H1 (cell line): ENCODE data around the gene HHAT. TPM values are rescaled to one million over a fixed set of nuclear protein-coding genes. Genes with fewer than 3 reads are reported as not detected.
"Not testable (repeated sequence)": the region's sequence is repeated elsewhere in the genome, so short reads cannot be mapped to it uniquely, and the experiment has no call there.

Experiments used
- CTCF ChIA-PET: fragments of 300-600 bp; sonication (Branson Sonifier 250); formaldehyde crosslinking; loops from one replicate; lab custom pipeline; 2021; ENCODE audit not compliant: partially characterized antibody; lab: Charles Lee
- POLR2A ChIA-PET: fragments of 300-600 bp; sonication (Branson Sonifier 250); formaldehyde crosslinking; loops from one replicate; lab custom pipeline; 2021; ENCODE audit warnings: inconsistent platforms; ENCODE audit not compliant: partially characterized antibody; lab: Charles Lee
- DNase-seq, 2 experiments: peaks; one replicate each; pipeline versions ENCODE4 v3.0.0 to v3.0.0-alpha.2; 2010 to 2022; ENCODE audit warnings: low spot score in 2 of 2, low read depth in 1 of 2, mixed read lengths in 1 of 2
- FAIRE-seq: peaks from 2 replicates; lab custom pipeline; 2011; peaks lifted over from hg19 to GRCh38; lab: Jason Lieb, UNC
- H2AFZ ChIP-seq: 2 replicates; pipeline ENCODE4 v1.8.1; 2012; ENCODE audit warnings: low read length, inconsistent platforms
- H2AK5ac ChIP-seq: 2 replicates; pipeline ENCODE4 v1.6.1; 2013; ENCODE audit warnings: low read depth, low read length
- H2BK120ac ChIP-seq: replicated peaks from 2 replicates; pipeline ENCODE3; 2013; ENCODE audit warnings: low read depth, low read length, inconsistent platforms
- H2BK12ac ChIP-seq: 2 replicates; pipeline ENCODE4 v1.6.1; 2013; ENCODE audit warnings: low read depth, low read length
- H2BK15ac ChIP-seq: 2 replicates; pipeline ENCODE4 v1.6.1; 2013; ENCODE audit warnings: low read length
- H2BK20ac ChIP-seq: 2 replicates; pipeline ENCODE4 v1.6.1; 2013; ENCODE audit warnings: low read length
- H2BK5ac ChIP-seq: 2 replicates; pipeline ENCODE4 v1.6.1; 2013; ENCODE audit warnings: low read depth, low read length
- H3K14ac ChIP-seq: 2 replicates; pipeline ENCODE4 v1.6.1; 2013; ENCODE audit warnings: inconsistent platforms; ENCODE audit not compliant: insufficient read length
- H3K18ac ChIP-seq: 2 replicates; pipeline ENCODE4 v1.6.1; 2013; ENCODE audit warnings: low read length; ENCODE audit errors: extremely low read depth
- H3K23ac ChIP-seq: 2 replicates; pipeline ENCODE4 v1.6.1; 2013; ENCODE audit warnings: inconsistent platforms; ENCODE audit not compliant: insufficient read length
- H3K23me2 ChIP-seq: 2 replicates; pipeline ENCODE4 v1.6.1; 2013; ENCODE audit warnings: low read depth, low read length
- H3K27ac ChIP-seq: 2 replicates; pipeline ENCODE4 v1.6.1; 2011; ENCODE audit warnings: low read depth, low read length, inconsistent platforms
- H3K27me3 ChIP-seq, 4 experiments: replicated peaks in 1 of 4; 1 replicate in 1 of 4; 2 replicates in 3 of 4; pipeline versions ENCODE4 v1.6.1 to v1.8.1; 2011 to 2013; ENCODE audit warnings: low read length in 3 of 4, mild to moderate bottlenecking in 3 of 4, inconsistent platforms in 2 of 4, mixed read lengths in 2 of 4, moderate library complexity in 1 of 4; ENCODE audit not compliant: control insufficient read depth in 3 of 4, insufficient read depth in 3 of 4; ENCODE audit errors: extremely low read depth in 1 of 4
- H3K36me3 ChIP-seq, 4 experiments: 2 replicates each; pipeline versions ENCODE4 v1.6.1 to v1.8.1; 2011 to 2013; ENCODE audit warnings: mild to moderate bottlenecking in 4 of 4, low read length in 3 of 4, moderate library complexity in 2 of 4, control low read depth in 1 of 4, inconsistent platforms in 1 of 4; ENCODE audit not compliant: insufficient read depth in 4 of 4, control insufficient read depth in 2 of 4
- H3K4ac ChIP-seq: replicated peaks from 2 replicates; pipeline ENCODE3; 2013; ENCODE audit warnings: low read length, low read depth, mixed read lengths, inconsistent platforms; ENCODE audit not compliant: insufficient read length
- H3K4me1 ChIP-seq, 4 experiments: replicated peaks in 1 of 4; 1 replicate in 1 of 4; 2 replicates in 3 of 4; pipeline versions ENCODE4 v1.6.1 to v1.8.1; 2011 to 2013; ENCODE audit warnings: low read length in 3 of 4, inconsistent platforms in 2 of 4, mixed read lengths in 1 of 4; ENCODE audit not compliant: insufficient read depth in 4 of 4, control insufficient read depth in 3 of 4
- H3K4me2 ChIP-seq, 2 experiments: 2 replicates each; pipeline versions ENCODE4 v1.6.1 to v1.8.1; 2011 to 2013; ENCODE audit warnings: low read depth in 2 of 2, low read length in 2 of 2, control low read depth in 1 of 2, inconsistent platforms in 1 of 2, mild to moderate bottlenecking in 1 of 2; ENCODE audit not compliant: insufficient read depth in 1 of 2
- H3K4me3 ChIP-seq, 4 experiments: fragments of 200-600, 300-600 bp in 1 of 4; sonication (generic), shearing (Covaris generic), sonication (Bioruptor Twin) in 1 of 4; 2 replicates each; pipeline versions ENCODE4 v1.5.1 to v1.8.1; 2011 to 2016; ENCODE audit warnings: low read length in 4 of 4, low read depth in 3 of 4, control low read depth in 2 of 4, inconsistent platforms in 2 of 4, mild to moderate bottlenecking in 2 of 4, mixed read lengths in 1 of 4, moderate library complexity in 1 of 4; ENCODE audit not compliant: insufficient read depth in 2 of 4; ENCODE audit errors: extremely low read depth in 1 of 4
- H3K56ac ChIP-seq: replicated peaks from 2 replicates; pipeline ENCODE3; 2013; ENCODE audit warnings: low read depth, mild to moderate bottlenecking, mixed read lengths, low read length, inconsistent platforms; ENCODE audit not compliant: insufficient read length
- H3K79me1 ChIP-seq: 2 replicates; pipeline ENCODE4 v1.6.1; 2013; ENCODE audit warnings: low read depth, low read length, control low read depth
- H3K79me2 ChIP-seq, 2 experiments: 2 replicates each; pipeline versions ENCODE4 v1.6.1 to v1.8.1; 2012 to 2013; ENCODE audit warnings: low read length in 2 of 2, mild to moderate bottlenecking in 2 of 2, inconsistent platforms in 1 of 2; ENCODE audit not compliant: insufficient read depth in 2 of 2, control insufficient read depth in 1 of 2
- H3K9ac ChIP-seq, 4 experiments: replicated peaks in 1 of 4; 1 replicate in 1 of 4; 2 replicates in 3 of 4; pipeline versions ENCODE4 v1.6.1 to v1.8.1; 2011 to 2013; ENCODE audit warnings: low read depth in 3 of 4, low read length in 3 of 4, control low read depth in 2 of 4, mild to moderate bottlenecking in 2 of 4, moderate library complexity in 2 of 4, inconsistent platforms in 1 of 4; ENCODE audit errors: extremely low read depth in 1 of 4
- H3K9me3 ChIP-seq, 2 experiments: 2 replicates each; pipeline versions ENCODE4 v1.6.1 to v1.8.1; 2012 to 2013; ENCODE audit warnings: mild to moderate bottlenecking in 2 of 2, moderate library complexity in 2 of 2, control low read depth in 1 of 2, inconsistent platforms in 1 of 2, low read depth in 1 of 2, low read length in 1 of 2, mixed read lengths in 1 of 2; ENCODE audit not compliant: insufficient read depth in 2 of 2
- H4K20me1 ChIP-seq, 2 experiments: replicated peaks in 1 of 2; 2 replicates each; pipeline versions ENCODE3 to v1.8.1; 2011 to 2013; ENCODE audit warnings: inconsistent platforms in 2 of 2, low read length in 2 of 2, mild to moderate bottlenecking in 1 of 2; ENCODE audit not compliant: insufficient read depth in 2 of 2, control insufficient read depth in 1 of 2
- H4K5ac ChIP-seq: 2 replicates; pipeline ENCODE4 v1.6.1; 2013; ENCODE audit warnings: low read length, low read depth, mixed read lengths, inconsistent platforms; ENCODE audit not compliant: insufficient read length
- H4K8ac ChIP-seq: 2 replicates; pipeline ENCODE4 v1.8.0; 2013; ENCODE audit warnings: mild to moderate bottlenecking, moderate library complexity, low read length, inconsistent platforms; ENCODE audit not compliant: insufficient read depth; ENCODE audit errors: extremely low read depth
- H4K91ac ChIP-seq: replicated peaks from 2 replicates; pipeline ENCODE3; 2013; ENCODE audit warnings: low read length, mixed read lengths, inconsistent platforms; ENCODE audit not compliant: insufficient read length
- WGBS, 2 experiments: shearing (Covaris generic) in 1 of 2; methylation state at CpG; one replicate each; pipeline versions ENCODE4 v1.1.6 to v1.1.7; 2013 to 2015; ENCODE audit warnings: low lambda C conversion rate in 2 of 2, mixed read lengths in 2 of 2, inconsistent platforms in 1 of 2, low coverage in 1 of 2, missing lambda C conversion rate in 1 of 2; ENCODE audit not compliant: insufficient replicate concordance in 2 of 2, insufficient coverage in 1 of 2, insufficient read length in 1 of 2; ENCODE audit errors: extremely low coverage in 1 of 2, missing lambda C conversion rate in 1 of 2; 5-methylcytosine and 5-hydroxymethylcytosine counted together
- polyA plus RNA-seq, 7 experiments: library from polyadenylated mRNA; depleted of rRNA in 3 of 7; stranded (reverse) in 5 of 7; unstranded in 2 of 7; fragments of >200 nt in 5 of 7; fragments of 200-250 nt in 2 of 7; gene quantifications; 1 replicate in 5 of 7; 2 replicates in 1 of 7; 4 replicates in 1 of 7; pipeline versions ENCODE4 v1.2.1 to v1.2.3, GENCODE V29; 2011 to 2013; ENCODE audit warnings: missing spikeins in 2 of 7, mixed read lengths in 2 of 7
- total RNA-seq: library from RNA; stranded (reverse); fragmentation: NEBNext Ultra II Directional; extraction: Animal tissue kit (Norgen Biotek cat#: 25700); gene quantifications from 2 replicates; pipeline ENCODE4 v1.2.1, GENCODE V29; 2021

The HHAT gene
- total and polyA plus RNA-seq, 2 of the 8 experiments (the other 6 are each of a cell fraction or from before 2014, with no cell fraction given): 0.15 to 0.51 TPM

DNA sequence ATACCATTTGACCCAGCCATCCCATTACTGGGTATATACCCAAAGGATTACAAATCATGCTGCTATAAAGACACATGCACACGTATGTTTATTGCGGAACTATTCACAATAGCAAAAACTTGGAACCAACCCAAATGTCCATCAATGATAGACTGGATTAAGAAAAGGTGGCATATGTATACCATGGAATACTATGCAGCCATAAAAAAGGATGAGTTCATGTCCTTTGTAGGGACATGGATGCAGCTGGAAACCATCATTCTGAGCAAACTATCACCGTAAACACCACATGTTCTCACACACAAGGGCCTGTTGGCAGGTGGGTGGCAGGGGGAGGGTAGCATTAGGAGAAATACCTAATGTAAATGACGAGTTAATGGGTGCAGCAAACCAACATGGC lies 332.8 kb downstream of the HHAT start:
- H3K79me1 ChIP-seq, H2BK15ac ChIP-seq, H3K18ac ChIP-seq, H4K20me1 ChIP-seq, POLR2A ChIA-PET, H3K27ac ChIP-seq, H2BK5ac ChIP-seq, H3K4me1 ChIP-seq, H3K79me2 ChIP-seq, CTCF ChIA-PET, H2BK12ac ChIP-seq, H4K5ac ChIP-seq, H3K36me3 ChIP-seq, H4K91ac ChIP-seq, H3K27me3 ChIP-seq, H3K14ac ChIP-seq, H3K23ac ChIP-seq, H3K9me3 ChIP-seq, H3K9ac ChIP-seq, H3K56ac ChIP-seq, H2AFZ ChIP-seq, H2BK120ac ChIP-seq, H2BK20ac ChIP-seq, DNase-seq, H2AK5ac ChIP-seq, H3K4ac ChIP-seq, H3K4me3 ChIP-seq, H4K8ac ChIP-seq, H3K23me2 ChIP-seq, H3K4me2 ChIP-seq, FAIRE-seq: not testable (repeated sequence)
- 96% methylated on average over 4 of the region's 4 CpGs; no CpG with 5 or more reads in 1 of the 2 experiments for WGBS, 2 experiments
